Activated naive CD4-positive, alpha-beta T cell (primary cell): Measurements from ENCODE around the gene FMNL2.

Experiments
- DNase-seq, 4 experiments: peaks; one replicate each; lab custom pipeline; 2025; lab: John Stamatoyannopoulos, UW

Gene FMNL2

GRCh38 chr2:152618193-152618564 is 283.2 kb downstream of the FMNL2 start:
- no peak for DNase-seq

GRCh38 chr2:152620208-152620607 is 285.2 kb downstream of the FMNL2 start:
- DNase-seq = no peak

GRCh38 chr2:152620985-152621384 is 286.0 kb downstream of the FMNL2 start:
- DNase-seq = no peak

GRCh38 chr2:152622219-152622618 is 287.2 kb downstream of the FMNL2 start:
- no peak for DNase-seq

GRCh38 chr2:152623076-152623740 is 288.2 kb downstream of the FMNL2 start:
- no peak for DNase-seq

GRCh38 chr2:152623775-152624174 is 288.8 kb downstream of the FMNL2 start:
- no peak for DNase-seq

- DNase-seq = no peak
Measured at GRCh38 chr2:152624805-152625204, 289.8 kb downstream of the FMNL2 start.

GRCh38 chr2:152626911-152627339 is 292.0 kb downstream of the FMNL2 start:
- no peak for DNase-seq

GRCh38 chr2:152627351-152627957 is 292.5 kb downstream of the FMNL2 start:
- DNase-seq = no peak

GRCh38 chr2:152629202-152629601 is 294.2 kb downstream of the FMNL2 start:
- DNase-seq = no peak

- no peak for DNase-seq
Measured at GRCh38 chr2:152630466-152630865, 295.5 kb downstream of the FMNL2 start.

- DNase-seq = no peak
Measured at GRCh38 chr2:152632736-152633135, 297.8 kb downstream of the FMNL2 start.

- DNase-seq = peak; percentile 13 to 30 (median 24)
Measured at GRCh38 chr2:152635635-152636298, 300.8 kb downstream of the FMNL2 start.

GRCh38 chr2:152637251-152637650 is 302.3 kb downstream of the FMNL2 start:
- DNase-seq = no peak

- DNase-seq = no peak
Measured at GRCh38 chr2:152638056-152638455, 303.1 kb downstream of the FMNL2 start.

- no peak for DNase-seq
Measured at GRCh38 chr2:152638590-152638989, 303.6 kb downstream of the FMNL2 start.

- no peak for DNase-seq
Measured at GRCh38 chr2:152644189-152644873, 309.4 kb downstream of the FMNL2 start.

- DNase-seq = no peak
Measured at GRCh38 chr2:152646264-152646663, 311.3 kb downstream of the FMNL2 start.

- no peak for DNase-seq
Measured at GRCh38 chr2:152646775-152647174, 311.8 kb downstream of the FMNL2 start.

GRCh38 chr2:152647552-152647951 is 312.6 kb downstream of the FMNL2 start:
- DNase-seq = no peak

- no peak for DNase-seq
Measured at GRCh38 chr2:152648336-152648735, 313.4 kb downstream of the FMNL2 start.

- no peak for DNase-seq
Measured at GRCh38 chr2:152649997-152650396, 315.0 kb downstream of the FMNL2 start.
